A549 (cell line): ENCODE data around the gene IRF3. TPM values are rescaled to one million over a fixed set of nuclear protein-coding genes. Genes with fewer than 3 reads are reported as not detected.

Experiments used
- ATAC-seq, 2 experiments: fragments of 200-7000 bp in 1 of 2; fragments of >200 bp in 1 of 2; cut with Nextera tagmentation in 1 of 2; cut with Tn5 transposase in 1 of 2; 3 replicates each; pipeline versions ENCODE4 v1.8.0 to v1.9.1; 2018 to 2020; ENCODE audit warnings: mild to moderate bottlenecking in 1 of 2, moderate library complexity in 1 of 2
- CTCF ChIA-PET: fragments of 300-600 bp; sonication (Branson Sonifier 250); formaldehyde crosslinking; extraction: SDS; loops from one replicate; lab custom pipeline; 2021; ENCODE audit warnings: antibody characterized with exemption, inconsistent platforms; lab: Yijun Ruan, JAX
- POLR2A ChIA-PET: fragments of 350-600 bp; formaldehyde crosslinking; extraction: SDS; loops from one replicate; lab custom pipeline; 2021; ENCODE audit warnings: antibody characterized with exemption, inconsistent platforms; lab: Yijun Ruan, JAX
- DNase-seq, 2 experiments: peaks; one replicate each; pipeline versions ENCODE4 v3.0.0 to v3.0.0-alpha.2; 2011 to 2016; ENCODE audit warnings: low read depth in 1 of 2, low spot score in 1 of 2
- FAIRE-seq: peaks from 2 replicates; lab custom pipeline; 2011; peaks lifted over from hg19 to GRCh38; lab: Jason Lieb, UNC
- H3K27ac ChIP-seq, 2 experiments: fragments of >200 bp; sonication (Bioruptor Twin); formaldehyde crosslinking; 3 replicates each; pipeline ENCODE4 v1.5.1; 2016 to 2017
- H3K4me1 ChIP-seq: fragments of >200 bp; sonication (Bioruptor Twin); formaldehyde crosslinking; 3 replicates; pipeline ENCODE4 v1.6.1; 2016
- H3K4me2 ChIP-seq: fragments of >200 bp; sonication (Bioruptor Twin); formaldehyde crosslinking; 3 replicates; pipeline ENCODE4 v1.6.1; 2016
- H3K4me3 ChIP-seq: fragments of >200 bp; sonication (Bioruptor Twin); formaldehyde crosslinking; 3 replicates; pipeline ENCODE4 v1.5.1; 2016
- H3K9me3 ChIP-seq: fragments of >200 bp; sonication (Bioruptor Twin); formaldehyde crosslinking; 3 replicates; pipeline ENCODE4 v1.6.1; 2016
- ATOH8 ChIP-seq: fragments of 250-450 bp; sonication (Bioruptor Pico); IDR thresholded peaks from 2 replicates; pipeline ENCODE4 v1.5.0; 2020; ENCODE audit warnings: low read depth, mild to moderate bottlenecking, moderate library complexity
- BCL3 ChIP-seq: fragments of >200 bp; sonication (Bioruptor Twin); formaldehyde crosslinking; IDR thresholded peaks from 3 replicates; pipeline ENCODE4 v1.6.1; 2016
- BHLHE40 ChIP-seq: IDR thresholded peaks from 2 replicates; pipeline ENCODE4 v1.6.1; 2012; ENCODE audit warnings: low read depth, low read length, inconsistent platforms
- CBX2 ChIP-seq: fragments of 200-600 bp; sonication (generic); IDR thresholded peaks from 2 replicates; pipeline ENCODE4 v1.6.1; 2016; ENCODE audit warnings: low read depth, mild to moderate bottlenecking, borderline replicate concordance
- CEBPB ChIP-seq, 2 experiments: fragments of >200 bp in 1 of 2; sonication (Bioruptor Twin) in 1 of 2; formaldehyde crosslinking in 1 of 2; IDR thresholded peaks; 2 replicates each; pipeline ENCODE4 v1.6.1; 2012 to 2016
- CHD2 ChIP-seq: fragments of 150-350 bp; IDR thresholded peaks from 2 replicates; pipeline ENCODE4 v1.6.1; 2014; ENCODE audit warnings: low read length; ENCODE audit not compliant: partially characterized antibody
- EHMT2 ChIP-seq: fragments of 200-600 bp; sonication (generic); IDR thresholded peaks from 2 replicates; pipeline ENCODE4 v1.6.1; 2016; ENCODE audit warnings: antibody characterized with exemption, low read depth, mild to moderate bottlenecking, moderate library complexity
- ELK1 ChIP-seq: fragments of 150-350 bp; IDR thresholded peaks from 2 replicates; pipeline ENCODE4 v1.6.1; 2014; ENCODE audit warnings: low read depth, mild to moderate bottlenecking, low read length
- EP300 ChIP-seq, 2 experiments: fragments of >200 bp; sonication (Bioruptor Twin); formaldehyde crosslinking; IDR thresholded peaks; 2 replicates in 1 of 2; 3 replicates in 1 of 2; pipeline ENCODE4 v1.6.1; 2016 to 2017
- HOXA7 ChIP-seq: fragments of 250-450 bp; sonication (Bioruptor Pico); IDR thresholded peaks from 2 replicates; pipeline ENCODE4 v1.5.0; 2020; ENCODE audit warnings: mild to moderate bottlenecking, moderate library complexity
- HOXB13 ChIP-seq: fragments of 250-450 bp; sonication (Bioruptor Pico); IDR thresholded peaks from 2 replicates; pipeline ENCODE4 v1.5.0; 2020; ENCODE audit warnings: low read depth, mild to moderate bottlenecking, moderate library complexity
- JUNB ChIP-seq: fragments of >200 bp; sonication (Bioruptor Twin); formaldehyde crosslinking; IDR thresholded peaks from 2 replicates; pipeline ENCODE4 v1.6.1; 2016
- KDM5A ChIP-seq: fragments of 200-600 bp; sonication (generic); IDR thresholded peaks from 2 replicates; pipeline ENCODE4 v1.6.1; 2016; ENCODE audit warnings: antibody characterized with exemption, mild to moderate bottlenecking
- MAFK ChIP-seq: fragments of 450-650 bp; IDR thresholded peaks from 2 replicates; pipeline ENCODE4 v1.6.1; 2014; ENCODE audit not compliant: partially characterized antibody
- MAX ChIP-seq: IDR thresholded peaks from 2 replicates; pipeline ENCODE4 v1.6.1; 2012
- MAZ ChIP-seq: fragments of 150-350 bp; IDR thresholded peaks from 2 replicates; pipeline ENCODE4 v1.6.1; 2014; ENCODE audit warnings: antibody characterized with exemption, low read depth, low read length, borderline replicate concordance
- PHF8 ChIP-seq: fragments of 200-600 bp; sonication (generic); IDR thresholded peaks from 2 replicates; pipeline ENCODE4 v1.6.1; 2016; ENCODE audit warnings: low read depth, mild to moderate bottlenecking, antibody characterized with exemption, moderate library complexity, borderline replicate concordance
- POLR2AphosphoS2 ChIP-seq: conservative IDR thresholded peaks from 2 replicates; pipeline ENCODE4 v1.6.1; 2012; ENCODE audit warnings: low read length, improper control_type of control experiment, inconsistent platforms
- RAD21 ChIP-seq, 2 experiments: fragments of >200 bp in 1 of 2; sonication (Bioruptor Twin) in 1 of 2; formaldehyde crosslinking in 1 of 2; IDR thresholded peaks in 1 of 2; conservative IDR thresholded peaks in 1 of 2; 2 replicates in 1 of 2; 3 replicates in 1 of 2; pipeline ENCODE4 v1.6.1; 2012 to 2018; ENCODE audit warnings: inconsistent platforms in 1 of 2
- REST ChIP-seq: fragments of 200-600 bp; sonication (generic); IDR thresholded peaks from 2 replicates; pipeline ENCODE4 v1.6.1; 2016; ENCODE audit warnings: antibody characterized with exemption, mild to moderate bottlenecking, moderate library complexity
- RNF2 ChIP-seq: fragments of 200-600 bp; sonication (generic); IDR thresholded peaks from 2 replicates; pipeline ENCODE4 v1.6.1; 2016; ENCODE audit warnings: low read depth, mild to moderate bottlenecking, antibody characterized with exemption, moderate library complexity, borderline replicate concordance
- SREBF2 ChIP-seq: fragments of 450-650 bp; IDR thresholded peaks from 2 replicates; pipeline ENCODE4 v1.6.1; 2014; ENCODE audit warnings: mild to moderate bottlenecking, moderate library complexity
- ZFP36 ChIP-seq: fragments of 450-650 bp; IDR thresholded peaks from 2 replicates; pipeline ENCODE4 v1.6.1; 2014; ENCODE audit warnings: borderline replicate concordance; ENCODE audit not compliant: partially characterized antibody
- ZNF302 ChIP-seq: fragments of 250-450 bp; sonication (Bioruptor Pico); IDR thresholded peaks from 2 replicates; pipeline ENCODE4 v1.9.0; 2021; ENCODE audit warnings: inconsistent platforms, mild to moderate bottlenecking, moderate library complexity
- ZSCAN20 ChIP-seq: fragments of 250-450 bp; sonication (Bioruptor Pico); IDR thresholded peaks from 2 replicates; pipeline ENCODE4 v1.8.0; 2022; ENCODE audit warnings: mild to moderate bottlenecking, moderate library complexity
- WGBS: methylation state at CpG from one replicate; pipeline ENCODE4 v1.1.6; 2017; ENCODE audit errors: missing lambda C conversion rate; 5-methylcytosine and 5-hydroxymethylcytosine counted together
- polyA minus RNA-seq: library from RNA; depleted of rRNA, polyadenylated mRNA; stranded (reverse); fragments of >200 nt; gene quantifications from 2 replicates; pipeline ENCODE4 v1.2.3, GENCODE V29; 2011; rRNA and poly(A)+ RNA removed
- polyA plus RNA-seq, 4 experiments: library from polyadenylated mRNA; depleted of rRNA in 3 of 4; stranded (reverse); fragments of >200 nt; fragmentation: RNase III in 1 of 4; extraction: RNeasy Plus Mini Kit Qiagen cat#74134 plus additional on column Dnase treatment in 1 of 4; gene quantifications; 2 replicates in 3 of 4; 3 replicates in 1 of 4; pipeline ENCODE4 v1.2.3, GENCODE V29; 2011 to 2017
- TF ChIP-seq, protein P1 (sequence below): fragments of 450-650 bp; IDR thresholded peaks from 2 replicates; pipeline ENCODE4 v1.6.1; 2014; ENCODE audit warnings: antibody characterized with exemption
- TF ChIP-seq, protein P2 (sequence below): fragments of 250-450 bp; sonication (Bioruptor Pico); IDR thresholded peaks from 2 replicates; pipeline ENCODE4 v1.5.0; 2021; ENCODE audit warnings: mild to moderate bottlenecking, moderate library complexity, borderline replicate concordance

IRF3 gene
- polyA plus RNA-seq (2011; rRNA removed) = 54.0 and 68.6 TPM in 2 replicates
- 167 and 169 TPM in 2 replicates for polyA plus RNA-seq (2012; cell fraction: cytosol; rRNA removed)
- polyA plus RNA-seq (2012; cell fraction: nucleus; rRNA removed) = 340 and 393 TPM in 2 replicates
- polyA plus RNA-seq (2017; fragmentation: RNase III; extraction: RNeasy Plus Mini Kit Qiagen cat#74134 plus additional on column Dnase treatment) = 88.5 to 114 TPM (median 103 TPM) in 3 replicates
- polyA minus RNA-seq = 54.0 and 55.5 TPM in 2 replicates

DNA sequence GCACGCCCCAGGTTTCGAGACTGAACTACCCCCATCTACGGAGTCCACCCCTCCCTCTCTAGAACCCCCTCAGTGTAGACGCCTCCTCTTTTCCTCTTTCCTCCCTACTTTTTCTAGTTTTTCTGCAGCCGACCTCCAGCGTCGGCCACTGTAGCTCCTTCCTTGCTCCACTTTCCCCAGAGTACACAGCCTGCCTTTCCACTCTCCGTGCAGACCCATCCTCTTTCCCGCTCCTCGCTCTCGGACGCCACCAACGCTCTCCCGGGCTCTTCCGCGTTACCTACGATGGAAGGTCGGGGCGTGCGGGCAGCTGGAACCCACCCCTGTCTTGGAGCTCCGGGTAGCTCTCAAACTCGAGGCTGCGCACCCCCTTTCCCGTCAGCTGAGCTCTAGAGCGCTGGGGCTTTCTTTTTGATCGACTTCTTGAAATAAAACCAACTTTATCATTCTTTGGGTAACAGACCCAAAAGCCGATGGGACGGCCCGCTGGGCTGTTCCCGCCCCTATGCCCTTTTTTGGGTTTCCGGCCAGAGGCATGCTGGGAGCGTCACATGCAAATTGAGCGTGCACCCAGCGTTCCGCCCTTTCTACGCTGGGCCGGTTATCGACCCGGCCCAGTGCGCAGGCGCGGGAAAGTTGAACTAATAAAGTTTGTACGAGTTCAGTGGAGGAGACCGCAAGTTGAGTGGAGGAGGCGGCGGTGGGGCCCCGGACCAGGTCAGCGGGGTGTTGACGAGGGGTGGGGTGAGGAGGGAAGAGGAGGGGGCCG lies at the start of gene IRF3, which contains the start of gene BCL2L12:
TSS of gene IRF3 (minus strand) at position 507 of the 769 bp plus-strand sequence. CDS start 1,019 bp downstream, outside the sequence.
TSS of gene BCL2L12 (plus strand) at position 583 of the 769 bp plus-strand sequence. CDS start 760 bp downstream, outside the sequence.
- Histone ChIP-seq H3K4me3 (peak within 1 kb of the TSS; percentile 65), H3K27ac (peak within 1 kb of the TSS; percentile 79 to 86), H3K4me1 (peaks cover 14% of the 10 kb centered on the region), H3K4me2 (peak within 1 kb of the TSS; percentile 91), H3K9me3 (no peaks in the 10 kb centered on the region)
- ATAC-seq = peak; percentile 75 to 87
- ChIA-PET POLR2A (interaction anchor here (0.6 to 2.6 kb wide), 6 partner anchors 10 to 212 kb away, joined by 4 to 41 read pairs (median 12); partner anchors contain the start of genes ALDH16A1, AP2A1, PRMT1 and RRAS), CTCF (interaction anchor here (0.7 to 21.2 kb wide), 4 partner anchors 9 to 95 kb away, joined by 4 to 326 read pairs (median 62); partner anchors contain the start of genes PRMT1, RRAS and SCAF1)
- peak; percentile 94 for FAIRE-seq
- WGBS = 1% methylated on average over 44 of the region's 50 CpGs
- peak; percentile 96 to 98 for DNase-seq
- TF ChIP-seq PHF8 = peak; percentile 58; the same call in 1 of the 2 replicates
- TF ChIP-seq ZSCAN20 (CRISPR knock-in tag) = no peak
- no peak for TF ChIP-seq REST
- TF ChIP-seq EHMT2 = no peak
- no peak for TF ChIP-seq CHD2
- TF ChIP-seq POLR2AphosphoS2 = no peak
- TF ChIP-seq HOXA7 (CRISPR knock-in tag) = no peak
- no peak for TF ChIP-seq ATOH8 (CRISPR knock-in tag)
- no peak for TF ChIP-seq ZNF302
- TF ChIP-seq RNF2 = no peak
- TF ChIP-seq, protein P1, sequence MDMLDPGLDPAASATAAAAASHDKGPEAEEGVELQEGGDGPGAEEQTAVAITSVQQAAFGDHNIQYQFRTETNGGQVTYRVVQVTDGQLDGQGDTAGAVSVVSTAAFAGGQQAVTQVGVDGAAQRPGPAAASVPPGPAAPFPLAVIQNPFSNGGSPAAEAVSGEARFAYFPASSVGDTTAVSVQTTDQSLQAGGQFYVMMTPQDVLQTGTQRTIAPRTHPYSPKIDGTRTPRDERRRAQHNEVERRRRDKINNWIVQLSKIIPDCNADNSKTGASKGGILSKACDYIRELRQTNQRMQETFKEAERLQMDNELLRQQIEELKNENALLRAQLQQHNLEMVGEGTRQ = peak; percentile 38; the same call in 1 of the 2 replicates
- TF ChIP-seq CEBPB (IDR thresholded peaks at IDR 0.05) = no peak
- no peak for TF ChIP-seq MAFK
- no peak for TF ChIP-seq SREBF2
- no peak for TF ChIP-seq CBX2
- peak in 1 of 2 experiments; percentile 19; a peak in 1 of 5 replicates for TF ChIP-seq EP300 (IDR thresholded peaks at IDR 0.05)
- no peak for TF ChIP-seq JUNB
- no peak for TF ChIP-seq KDM5A
- no peak for TF ChIP-seq BHLHE40
- TF ChIP-seq HOXB13 (CRISPR knock-in tag) = no peak
- TF ChIP-seq MAX = peak; percentile 23; the same call in 1 of the 2 replicates
- TF ChIP-seq, protein P2, sequence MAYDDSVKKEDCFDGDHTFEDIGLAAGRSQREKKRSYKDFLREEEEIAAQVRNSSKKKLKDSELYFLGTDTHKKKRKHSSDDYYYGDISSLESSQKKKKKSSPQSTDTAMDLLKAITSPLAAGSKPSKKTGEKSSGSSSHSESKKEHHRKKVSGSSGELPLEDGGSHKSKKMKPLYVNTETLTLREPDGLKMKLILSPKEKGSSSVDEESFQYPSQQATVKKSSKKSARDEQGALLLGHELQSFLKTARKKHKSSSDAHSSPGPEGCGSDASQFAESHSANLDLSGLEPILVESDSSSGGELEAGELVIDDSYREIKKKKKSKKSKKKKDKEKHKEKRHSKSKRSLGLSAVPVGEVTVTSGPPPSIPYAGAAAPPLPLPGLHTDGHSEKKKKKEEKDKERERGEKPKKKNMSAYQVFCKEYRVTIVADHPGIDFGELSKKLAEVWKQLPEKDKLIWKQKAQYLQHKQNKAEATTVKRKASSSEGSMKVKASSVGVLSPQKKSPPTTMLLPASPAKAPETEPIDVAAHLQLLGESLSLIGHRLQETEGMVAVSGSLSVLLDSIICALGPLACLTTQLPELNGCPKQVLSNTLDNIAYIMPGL (CRISPR knock-in tag) = no peak
- peak; percentile 99 for TF ChIP-seq ELK1
- TF ChIP-seq MAZ = no peak
- peak; percentile 68; the same call in 1 of the 3 replicates for TF ChIP-seq BCL3
- no peak for TF ChIP-seq RAD21 (conservative IDR thresholded peaks at IDR 0.05 in 1 of 2, IDR thresholded peaks at IDR 0.05 in 1 of 2)
- TF ChIP-seq ZFP36 = peak; percentile 96
